ENCODE results near the gene LIMS1.
"Not testable (repeated sequence)": the region's sequence is repeated elsewhere in the genome, so short reads cannot be mapped to it uniquely, and the experiment has no call there.

LIMS1 gene

GRCh38 chr2:108651468-108651867, 117.2 kb downstream of the LIMS1 start:
- H3K4me1 ChIP-seq (ENCODE audit: control insufficient read depth, insufficient read depth, low read length); H3K27ac ChIP-seq (ENCODE audit: extremely low read depth, low read depth, low read length); H3K4me3 ChIP-seq (ENCODE audit: low read depth, low read length); H3K36me3 ChIP-seq (ENCODE audit: control insufficient read depth in 2 of 2, insufficient read depth in 1 of 2, low read length in 2 of 2); POLR2A ChIA-PET; H3K9me3 ChIP-seq (ENCODE audit: control insufficient read depth, insufficient read depth, low read depth, low read length); CTCF ChIA-PET: not testable (repeated sequence)

- H3K9me3 ChIP-seq (ENCODE audit: control insufficient read depth, insufficient read depth, low read depth, low read length); H3K27ac ChIP-seq (ENCODE audit: extremely low read depth, low read depth, low read length); H3K36me3 ChIP-seq (ENCODE audit: control insufficient read depth in 2 of 2, insufficient read depth in 1 of 2, low read length in 2 of 2); POLR2A ChIA-PET; H3K4me1 ChIP-seq (ENCODE audit: control insufficient read depth, insufficient read depth, low read length); CTCF ChIA-PET; H3K4me3 ChIP-seq (ENCODE audit: low read depth, low read length): not testable (repeated sequence)
- TF ChIP-seq ZNF600 (tag by site-specific recombination; IDR thresholded peaks at IDR 0.05) (0 out of 2 replicates have a peak, but pooled peaks have one; percentile 16), ZNF549 (tag by site-specific recombination; IDR thresholded peaks at IDR 0.05) (peak; percentile 28; the same call in 1 of the 2 replicates), ZNF146 (tag by site-specific recombination; IDR thresholded peaks at IDR 0.05) (peak; percentile 25; the same call in 1 of the 2 replicates)
These were observed 118.1 kb downstream of the LIMS1 start for GRCh38 chr2:108652187-108652931.

DNA sequence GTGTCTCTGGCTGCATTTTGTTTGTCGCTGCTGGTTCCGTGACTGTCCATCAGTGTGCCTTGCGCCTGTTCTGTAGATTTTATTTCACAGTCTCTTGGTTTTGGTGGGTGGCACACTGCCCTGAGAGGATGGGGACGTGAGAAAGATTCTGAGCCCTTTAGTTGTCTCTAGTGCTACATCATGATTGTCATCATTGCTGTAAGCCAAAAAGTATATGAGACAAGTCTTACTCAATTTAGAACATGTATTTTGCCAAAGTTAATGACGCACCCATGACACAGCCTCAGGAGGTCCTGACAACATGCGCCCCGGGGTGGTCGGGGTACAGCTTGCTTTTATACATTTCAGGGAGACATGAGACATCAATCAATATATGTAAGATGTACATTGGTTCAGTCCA, 119.2 kb downstream of the LIMS1 start:
- H3K36me3 ChIP-seq (ENCODE audit: control insufficient read depth in 2 of 2, insufficient read depth in 1 of 2, low read length in 2 of 2); H3K27ac ChIP-seq (ENCODE audit: extremely low read depth, low read depth, low read length); CTCF ChIA-PET; POLR2A ChIA-PET; H3K4me1 ChIP-seq (ENCODE audit: control insufficient read depth, insufficient read depth, low read length); H3K9me3 ChIP-seq (ENCODE audit: control insufficient read depth, insufficient read depth, low read depth, low read length); H3K4me3 ChIP-seq (ENCODE audit: low read depth, low read length): not testable (repeated sequence)

- H3K9me3 ChIP-seq (ENCODE audit: control insufficient read depth, insufficient read depth, low read depth, low read length); POLR2A ChIA-PET; H3K36me3 ChIP-seq (ENCODE audit: control insufficient read depth in 2 of 2, insufficient read depth in 1 of 2, low read length in 2 of 2); H3K4me1 ChIP-seq (ENCODE audit: control insufficient read depth, insufficient read depth, low read length); CTCF ChIA-PET; H3K27ac ChIP-seq (ENCODE audit: extremely low read depth, low read depth, low read length); H3K4me3 ChIP-seq (ENCODE audit: low read depth, low read length): not testable (repeated sequence)
These were observed 119.6 kb downstream of the LIMS1 start for GRCh38 chr2:108653849-108654248.

GRCh38 chr2:108654521-108655125, 120.4 kb downstream of the LIMS1 start:
- H3K4me1 ChIP-seq (ENCODE audit: control insufficient read depth, insufficient read depth, low read length); POLR2A ChIA-PET; H3K4me3 ChIP-seq (ENCODE audit: low read depth, low read length); H3K9me3 ChIP-seq (ENCODE audit: control insufficient read depth, insufficient read depth, low read depth, low read length); H3K36me3 ChIP-seq (ENCODE audit: control insufficient read depth in 2 of 2, insufficient read depth in 1 of 2, low read length in 2 of 2); CTCF ChIA-PET; H3K27ac ChIP-seq (ENCODE audit: extremely low read depth, low read depth, low read length): not testable (repeated sequence)

GRCh38 chr2:108655270-108655669, 121.0 kb downstream of the LIMS1 start:
- H3K4me3 ChIP-seq (ENCODE audit: low read depth, low read length); H3K36me3 ChIP-seq (ENCODE audit: control insufficient read depth in 2 of 2, insufficient read depth in 1 of 2, low read length in 2 of 2); POLR2A ChIA-PET; H3K9me3 ChIP-seq (ENCODE audit: control insufficient read depth, insufficient read depth, low read depth, low read length); CTCF ChIA-PET; H3K27ac ChIP-seq (ENCODE audit: extremely low read depth, low read depth, low read length); H3K4me1 ChIP-seq (ENCODE audit: control insufficient read depth, insufficient read depth, low read length): not testable (repeated sequence)

GRCh38 chr2:108656282-108656681, 122.0 kb downstream of the LIMS1 start:
- H3K27ac ChIP-seq (ENCODE audit: extremely low read depth, low read depth, low read length); CTCF ChIA-PET; H3K4me1 ChIP-seq (ENCODE audit: control insufficient read depth, insufficient read depth, low read length); H3K9me3 ChIP-seq (ENCODE audit: control insufficient read depth, insufficient read depth, low read depth, low read length); H3K4me3 ChIP-seq (ENCODE audit: low read depth, low read length); H3K36me3 ChIP-seq (ENCODE audit: control insufficient read depth in 2 of 2, insufficient read depth in 1 of 2, low read length in 2 of 2); POLR2A ChIA-PET: not testable (repeated sequence)

- H3K9me3 ChIP-seq (ENCODE audit: control insufficient read depth, insufficient read depth, low read depth, low read length); H3K4me1 ChIP-seq (ENCODE audit: control insufficient read depth, insufficient read depth, low read length); H3K27ac ChIP-seq (ENCODE audit: extremely low read depth, low read depth, low read length); POLR2A ChIA-PET; H3K4me3 ChIP-seq (ENCODE audit: low read depth, low read length); CTCF ChIA-PET; H3K36me3 ChIP-seq (ENCODE audit: control insufficient read depth in 2 of 2, insufficient read depth in 1 of 2, low read length in 2 of 2): not testable (repeated sequence)
These were observed 123.2 kb downstream of the LIMS1 start for GRCh38 chr2:108657517-108657916.

- POLR2A ChIA-PET; H3K4me3 ChIP-seq (ENCODE audit: low read depth, low read length); H3K27ac ChIP-seq (ENCODE audit: extremely low read depth, low read depth, low read length); H3K4me1 ChIP-seq (ENCODE audit: control insufficient read depth, insufficient read depth, low read length); H3K9me3 ChIP-seq (ENCODE audit: control insufficient read depth, insufficient read depth, low read depth, low read length); CTCF ChIA-PET; H3K36me3 ChIP-seq (ENCODE audit: control insufficient read depth in 2 of 2, insufficient read depth in 1 of 2, low read length in 2 of 2): not testable (repeated sequence)
These were observed 124.3 kb downstream of the LIMS1 start for GRCh38 chr2:108658553-108658952.

DNA sequence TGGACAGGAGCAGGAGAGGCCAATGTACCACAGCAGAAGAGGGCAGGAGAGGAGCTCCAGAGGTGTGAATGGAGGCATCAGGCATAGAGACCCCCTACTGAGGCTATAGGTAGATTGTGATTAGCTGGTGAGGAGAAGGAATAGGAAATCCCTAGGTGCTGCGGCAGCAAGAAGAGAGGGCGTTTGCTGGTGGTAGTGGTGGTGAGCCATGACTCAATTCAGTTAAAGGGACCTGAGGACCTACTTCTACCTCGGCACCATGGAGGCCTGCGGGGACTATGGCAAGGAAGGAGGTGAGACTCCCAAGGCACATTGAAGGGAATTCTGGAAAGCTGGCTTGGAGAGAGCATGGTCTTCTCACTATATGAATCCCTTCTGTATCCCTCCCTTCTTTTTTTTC, 127.2 kb downstream of the LIMS1 start:
- H3K27ac ChIP-seq (ENCODE audit: extremely low read depth, low read depth, low read length); H3K4me3 ChIP-seq (ENCODE audit: low read depth, low read length); CTCF ChIA-PET; H3K4me1 ChIP-seq (ENCODE audit: control insufficient read depth, insufficient read depth, low read length); H3K9me3 ChIP-seq (ENCODE audit: control insufficient read depth, insufficient read depth, low read depth, low read length); H3K36me3 ChIP-seq (ENCODE audit: control insufficient read depth in 2 of 2, insufficient read depth in 1 of 2, low read length in 2 of 2); POLR2A ChIA-PET: not testable (repeated sequence)
